Central memory CD8-positive, alpha-beta T cell (primary cell): Measurements from ENCODE around the gene ZNF101.
"Not testable (repeated sequence)": the region's sequence is repeated elsewhere in the genome, so short reads cannot be mapped to it uniquely, and the experiment has no call there.

Source experiments
- ATAC-seq: fragments of 150-1000 bp; cut with Tn5 transposase; replicated peaks from 2 replicates; pipeline ENCODE4 v1.10.0; 2022; ENCODE audit warnings: mild to moderate bottlenecking, moderate FRiP score, moderate number of reproducible peaks; ENCODE audit not compliant: poor library complexity, severe bottlenecking; ENCODE audit errors: extremely low read depth
- DNase-seq, 2 donors: peaks; one replicate each; pipeline ENCODE4 v3.0.0; 2021; ENCODE audit warnings: low spot score in 2 of 2
- H3K27ac Mint-ChIP-seq: one replicate; pipeline ENCODE4 v1.8.0; 2022; ENCODE audit warnings: low read depth, mild to moderate bottlenecking, moderate library complexity, mixed read lengths
- H3K27me3 Mint-ChIP-seq: one replicate; pipeline ENCODE4 v1.8.0; 2022; ENCODE audit warnings: mixed read lengths
- H3K36me3 Mint-ChIP-seq: one replicate; pipeline ENCODE4 v1.8.0; 2022; ENCODE audit warnings: mild to moderate bottlenecking, moderate library complexity, mixed read lengths; ENCODE audit not compliant: insufficient read depth
- H3K4me1 Mint-ChIP-seq: one replicate; pipeline ENCODE4 v1.8.0; 2022; ENCODE audit warnings: mixed read lengths
- H3K4me3 Mint-ChIP-seq: one replicate; pipeline ENCODE4 v1.8.0; 2022; ENCODE audit warnings: mild to moderate bottlenecking, moderate library complexity, mixed read lengths
- H3K9me3 Mint-ChIP-seq: one replicate; pipeline ENCODE4 v1.8.0; 2022; ENCODE audit warnings: mixed read lengths

ZNF101 gene

GRCh38 chr19:19657397-19657783 lies 11.2 kb upstream of the ZNF101 start:
- Mint-ChIP-seq H3K27ac (no peak overlapping the region), H3K4me1 (peaks cover 15% of the 10 kb centered on the region), H3K4me3 (no peak overlapping the region), H3K36me3 (peaks cover 47% of the 10 kb centered on the region), H3K9me3 (no peaks in the 10 kb centered on the region), H3K27me3 (no peaks in the 10 kb centered on the region)
- ATAC-seq (no peak), DNase-seq (no peak)

- Mint-ChIP-seq H3K4me3 (peak overlapping the region; percentile 89), H3K9me3 (no peaks in the 10 kb centered on the region), H3K36me3 (peaks cover 39% of the 10 kb centered on the region), H3K27me3 (no peaks in the 10 kb centered on the region), H3K4me1 (peaks cover 27% of the 10 kb centered on the region), H3K27ac (peak overlapping the region; percentile 32)
- DNase-seq (no peak), ATAC-seq (no peak)
These were observed 8.9 kb upstream of the ZNF101 start for GRCh38 chr19:19659646-19660245.

- no peaks in the 10 kb centered on the region for H3K27me3 Mint-ChIP-seq
- peaks cover 35% of the 10 kb centered on the region for H3K36me3 Mint-ChIP-seq
- no peak for DNase-seq
- ATAC-seq = no peak
- no peaks in the 10 kb centered on the region for H3K9me3 Mint-ChIP-seq
- H3K27ac Mint-ChIP-seq = peak overlapping the region; percentile 100
- H3K4me3 Mint-ChIP-seq = peak overlapping the region; percentile 89
- H3K4me1 Mint-ChIP-seq = peaks cover 27% of the 10 kb centered on the region
These were observed 7.4 kb upstream of the ZNF101 start for GRCh38 chr19:19661141-19661674.

- DNase-seq = peak in 1 of 2 donors; percentile 76
- Mint-ChIP-seq H3K9me3 (no peaks in the 10 kb centered on the region), H3K4me3 (peak overlapping the region; percentile 89)
These were observed 6.9 kb upstream of the ZNF101 start for GRCh38 chr19:19661675-19662251.

GRCh38 chr19:19662344-19662743 lies 6.3 kb upstream of the ZNF101 start:
- H3K27me3 Mint-ChIP-seq = no peaks in the 10 kb centered on the region
- H3K36me3 Mint-ChIP-seq = peaks cover 33% of the 10 kb centered on the region
- ATAC-seq = no peak
- no peak for DNase-seq
- H3K9me3 Mint-ChIP-seq = no peaks in the 10 kb centered on the region
- H3K27ac Mint-ChIP-seq = peak overlapping the region; percentile 100
- H3K4me3 Mint-ChIP-seq = peak overlapping the region; percentile 89
- peaks cover 27% of the 10 kb centered on the region for H3K4me1 Mint-ChIP-seq

More at GRCh38 chr19:19661675-19662251, 6.9 kb upstream of the ZNF101 start:
- peak; percentile 45 for ATAC-seq
- Mint-ChIP-seq H3K4me1 (peaks cover 27% of the 10 kb centered on the region), H3K27ac (peak overlapping the region; percentile 100), H3K36me3 (peaks cover 33% of the 10 kb centered on the region), H3K27me3 (no peaks in the 10 kb centered on the region)

GRCh38 chr19:19662871-19663255 lies 5.8 kb upstream of the ZNF101 start:
- no peak for DNase-seq
- Mint-ChIP-seq H3K27me3 (no peaks in the 10 kb centered on the region), H3K4me3 (peak overlapping the region; percentile 89), H3K27ac (peak overlapping the region; percentile 100), H3K9me3 (no peaks in the 10 kb centered on the region), H3K4me1 (peaks cover 27% of the 10 kb centered on the region), H3K36me3 (peaks cover 34% of the 10 kb centered on the region)
- ATAC-seq = no peak

GRCh38 chr19:19663256-19664120 lies 5.2 kb upstream of the ZNF101 start, which contains the start of gene ATP13A1:
Gene ATP13A1 (minus strand): TSS chr19:19663676. CDS start chr19:19663666, 10 bp downstream.
- no peaks in the 10 kb centered on the region for H3K27me3 Mint-ChIP-seq
- peak within 1 kb of the TSS; percentile 100 for H3K27ac Mint-ChIP-seq
- H3K4me1 Mint-ChIP-seq = peaks cover 33% of the 10 kb centered on the region
- peak; percentile 65 for ATAC-seq
- H3K9me3 Mint-ChIP-seq = no peaks in the 10 kb centered on the region
- peak within 1 kb of the TSS; percentile 89 for H3K4me3 Mint-ChIP-seq
- peaks cover 35% of the 10 kb centered on the region for H3K36me3 Mint-ChIP-seq
- DNase-seq = peak; percentile 84 to 96

- peak overlapping the region; percentile 10 for H3K27ac Mint-ChIP-seq
- H3K4me3 Mint-ChIP-seq = not testable (repeated sequence)
These were observed 3.2 kb upstream of the ZNF101 start for GRCh38 chr19:19665420-19665948.

GRCh38 chr19:19670070-19670551 lies 1.5 kb downstream of the ZNF101 start:
- no peak for ATAC-seq
- Mint-ChIP-seq H3K4me1 (peaks cover 33% of the 10 kb centered on the region), H3K9me3 (no peaks in the 10 kb centered on the region), H3K27ac (peak overlapping the region; percentile 96), H3K27me3 (no peaks in the 10 kb centered on the region), H3K36me3 (peaks cover 57% of the 10 kb centered on the region), H3K4me3 (peak overlapping the region; percentile 82)
- DNase-seq = no peak

More at GRCh38 chr19:19665420-19665948, 3.2 kb upstream of the ZNF101 start:
- ATAC-seq, H3K27me3 Mint-ChIP-seq, H3K9me3 Mint-ChIP-seq, DNase-seq: not testable (repeated sequence)
- Mint-ChIP-seq H3K4me1 (peaks cover 46% of the 10 kb centered on the region), H3K36me3 (peaks cover 41% of the 10 kb centered on the region)

GRCh38 chr19:19672816-19673215 lies 4.2 kb downstream of the ZNF101 start:
- no peak for ATAC-seq
- no peak for DNase-seq
- no peak overlapping the region for H3K27ac Mint-ChIP-seq
- peaks cover 51% of the 10 kb centered on the region for H3K4me1 Mint-ChIP-seq
- peaks cover 75% of the 10 kb centered on the region for H3K36me3 Mint-ChIP-seq
- H3K4me3 Mint-ChIP-seq = no peak overlapping the region
- no peaks in the 10 kb centered on the region for H3K27me3 Mint-ChIP-seq
- no peaks in the 10 kb centered on the region for H3K9me3 Mint-ChIP-seq

- H3K27ac Mint-ChIP-seq = peak overlapping the region; percentile 19
- ATAC-seq (no peak), DNase-seq (no peak)
- H3K27me3 Mint-ChIP-seq = no peaks in the 10 kb centered on the region
- peaks cover 80% of the 10 kb centered on the region for H3K36me3 Mint-ChIP-seq
- H3K4me3 Mint-ChIP-seq = peak overlapping the region; percentile 20
- no peaks in the 10 kb centered on the region for H3K9me3 Mint-ChIP-seq
- peaks cover 47% of the 10 kb centered on the region for H3K4me1 Mint-ChIP-seq
These were observed 5.7 kb downstream of the ZNF101 start for GRCh38 chr19:19674315-19674714.

- H3K4me1 Mint-ChIP-seq = peaks cover 31% of the 10 kb centered on the region
- no peaks in the 10 kb centered on the region for H3K9me3 Mint-ChIP-seq
- peaks cover 79% of the 10 kb centered on the region for H3K36me3 Mint-ChIP-seq
These were observed 8.9 kb downstream of the ZNF101 start for GRCh38 chr19:19677579-19677978.

More at GRCh38 chr19:19677579-19677978, 8.9 kb downstream of the ZNF101 start:
- H3K27me3 Mint-ChIP-seq = no peaks in the 10 kb centered on the region
- no peak for DNase-seq
- H3K27ac Mint-ChIP-seq = no peak overlapping the region
- H3K4me3 Mint-ChIP-seq = no peak overlapping the region
- no peak for ATAC-seq
